ENCODE measurements around the gene PCSK4. TPM values are rescaled to one million over a fixed set of nuclear protein-coding genes. Genes with fewer than 3 reads are reported as not detected.

PCSK4 gene
- total and polyA plus RNA-seq, 2 of the 13 experiments (the other 11 are each of a cell fraction or from before 2014, with no cell fraction given), result 2.0 to 2.7 TPM

- no peak for TF ChIP-seq MTERF4 (CRISPR knock-in tag; IDR thresholded peaks at IDR 0.05)
- TF ChIP-seq POLR2A (IDR thresholded peaks at IDR 0.05; ENCODE audit: insufficient read depth in 1 of 2, low read depth in 2 of 2, low read length in 2 of 2), result peak in 1 of 2 experiments; percentile 57; a peak in 1 of 4 replicates
- no peak for TF ChIP-seq ZNF512 (CRISPR knock-in tag; IDR thresholded peaks at IDR 0.05)
- TF ChIP-seq ZNF691 (CRISPR knock-in tag; IDR thresholded peaks at IDR 0.05; ENCODE audit: borderline replicate concordance, low read depth), result no peak
- TF ChIP-seq ZNF333 (CRISPR knock-in tag; IDR thresholded peaks at IDR 0.05; ENCODE audit: borderline replicate concordance), result peak; percentile 73; the same call in 1 of the 2 replicates
- TF ChIP-seq WIZ (CRISPR knock-in tag; IDR thresholded peaks at IDR 0.05), result no peak
- TF ChIP-seq DDIT3 (CRISPR knock-in tag; IDR thresholded peaks at IDR 0.05), result no peak
- TF ChIP-seq TOPORS (CRISPR knock-in tag; IDR thresholded peaks at IDR 0.05), result no peak
- no peak for TF ChIP-seq ZBTB14 (CRISPR knock-in tag; IDR thresholded peaks at IDR 0.05)
- TF ChIP-seq DNMT1 (CRISPR knock-in tag; IDR thresholded peaks at IDR 0.05), result no peak; the same call in 1 of the 2 replicates
- TF ChIP-seq NONO (IDR thresholded peaks at IDR 0.05), result no peak
- TF ChIP-seq NONO (CRISPR knock-in tag; conservative IDR thresholded peaks at IDR 0.05), result no peak
- TF ChIP-seq ZNF550 (CRISPR knock-in tag; IDR thresholded peaks at IDR 0.05; ENCODE audit: borderline replicate concordance), result no peak
- TF ChIP-seq ZNF720 (CRISPR knock-in tag; IDR thresholded peaks at IDR 0.05), result no peak
- TF ChIP-seq ZNF143 (CRISPR knock-in tag; IDR thresholded peaks at IDR 0.05), result no peak
- no peak for TF ChIP-seq CBFB (CRISPR knock-in tag; IDR thresholded peaks at IDR 0.05)
- no peak for TF ChIP-seq MEF2D (CRISPR knock-in tag; IDR thresholded peaks at IDR 0.05)
- TF ChIP-seq ZNF234 (CRISPR knock-in tag; conservative IDR thresholded peaks at IDR 0.05), result no peak
- TF ChIP-seq ZNF577 (CRISPR knock-in tag; IDR thresholded peaks at IDR 0.05; ENCODE audit: borderline replicate concordance, low read depth), result no peak
- TF ChIP-seq ZNF354B (CRISPR knock-in tag; IDR thresholded peaks at IDR 0.05), result no peak
- 0 out of 2 replicates have a peak, but pooled peaks have one; percentile 36 for TF ChIP-seq PRMT3 (CRISPR knock-in tag; IDR thresholded peaks at IDR 0.05; ENCODE audit: borderline replicate concordance, low read depth)
- TF ChIP-seq MYC (CRISPR knock-in tag; IDR thresholded peaks at IDR 0.05; ENCODE audit: borderline replicate concordance), result no peak
- TF ChIP-seq ZNF878 (CRISPR knock-in tag; IDR thresholded peaks at IDR 0.05), result no peak
- TF ChIP-seq ATM (IDR thresholded peaks at IDR 0.05; ENCODE audit: borderline replicate concordance), result no peak
- no peak for TF ChIP-seq NFYC (CRISPR knock-in tag; IDR thresholded peaks at IDR 0.05)
- TF ChIP-seq YEATS4 (CRISPR knock-in tag; IDR thresholded peaks at IDR 0.05; ENCODE audit: borderline replicate concordance), result no peak
These were observed 463 bp downstream of the PCSK4 start (continued) for GRCh38 chr19:1489463-1490310.

All from HepG2 (cell line).